Keratinocyte (primary cell): Measurements from ENCODE around the gene VRK1.

ENCODE experiments used
- EZH2 ChIP-seq: IDR thresholded peaks from one replicate; pipeline ENCODE4 v1.6.1; 2012; ENCODE audit warnings: inconsistent platforms, mild to moderate bottlenecking, low read length, moderate library complexity
- TF ChIP-seq, protein P1 (sequence below), 3 experiments: IDR thresholded peaks in 1 of 3; conservative IDR thresholded peaks in 1 of 3; optimal IDR thresholded peaks in 1 of 3; 2 replicates in 2 of 3; 3 replicates in 1 of 3; pipeline versions ENCODE3 to v1.5.1; 2011; ENCODE audit warnings: low read length in 3 of 3, mild to moderate bottlenecking in 3 of 3, moderate library complexity in 2 of 3, control low read depth in 1 of 3, inconsistent platforms in 1 of 3; ENCODE audit not compliant: insufficient read depth in 2 of 3; ENCODE audit errors: extremely low read depth in 1 of 3

DNA sequence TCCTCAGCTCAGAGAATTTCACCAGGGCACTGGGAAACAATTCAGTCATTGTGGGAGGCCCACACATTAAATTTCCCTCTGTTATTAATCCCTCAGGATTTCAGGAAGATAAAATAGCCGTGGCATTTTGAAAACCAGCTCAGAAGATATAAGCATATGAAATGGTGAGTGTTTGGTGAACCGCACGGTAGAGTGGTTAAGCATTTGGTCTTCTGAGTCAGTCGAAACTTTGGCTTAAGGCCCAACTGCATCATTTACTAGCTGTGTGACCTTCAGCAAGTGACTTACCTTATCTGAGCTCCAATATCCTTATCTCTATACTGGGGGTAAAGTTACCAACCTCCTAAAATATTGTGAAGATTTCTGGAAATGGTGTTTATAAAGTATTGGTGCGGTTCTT, 5.2 kb upstream of the VRK1 start:
- TF ChIP-seq, protein P1, sequence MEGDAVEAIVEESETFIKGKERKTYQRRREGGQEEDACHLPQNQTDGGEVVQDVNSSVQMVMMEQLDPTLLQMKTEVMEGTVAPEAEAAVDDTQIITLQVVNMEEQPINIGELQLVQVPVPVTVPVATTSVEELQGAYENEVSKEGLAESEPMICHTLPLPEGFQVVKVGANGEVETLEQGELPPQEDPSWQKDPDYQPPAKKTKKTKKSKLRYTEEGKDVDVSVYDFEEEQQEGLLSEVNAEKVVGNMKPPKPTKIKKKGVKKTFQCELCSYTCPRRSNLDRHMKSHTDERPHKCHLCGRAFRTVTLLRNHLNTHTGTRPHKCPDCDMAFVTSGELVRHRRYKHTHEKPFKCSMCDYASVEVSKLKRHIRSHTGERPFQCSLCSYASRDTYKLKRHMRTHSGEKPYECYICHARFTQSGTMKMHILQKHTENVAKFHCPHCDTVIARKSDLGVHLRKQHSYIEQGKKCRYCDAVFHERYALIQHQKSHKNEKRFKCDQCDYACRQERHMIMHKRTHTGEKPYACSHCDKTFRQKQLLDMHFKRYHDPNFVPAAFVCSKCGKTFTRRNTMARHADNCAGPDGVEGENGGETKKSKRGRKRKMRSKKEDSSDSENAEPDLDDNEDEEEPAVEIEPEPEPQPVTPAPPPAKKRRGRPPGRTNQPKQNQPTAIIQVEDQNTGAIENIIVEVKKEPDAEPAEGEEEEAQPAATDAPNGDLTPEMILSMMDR (optimal IDR thresholded peaks at IDR 0.05 in 1 of 3, IDR thresholded peaks at IDR 0.05 in 1 of 3, conservative IDR thresholded peaks at IDR 0.05 in 1 of 3; ENCODE audit: extremely low read depth in 1 of 3, insufficient read depth in 2 of 3, low read length in 3 of 3): no peak
- TF ChIP-seq EZH2: no peak
